GM19023 (cell line): ENCODE data around the gene MVD.

ENCODE experiments used
- ATAC-seq: cut with Tn5 transposase; IDR thresholded peaks from one replicate; pipeline ENCODE4 v1.9.1; 2021; ENCODE audit warnings: mild to moderate bottlenecking, moderate library complexity; ENCODE audit not compliant: unreplicated experiment

The MVD gene

GRCh38 chr16:88697831-88698615 is 35.1 kb upstream of the MVD start:
- no peak for ATAC-seq

GRCh38 chr16:88697116-88697830 is 34.4 kb upstream of the MVD start:
- no peak for ATAC-seq

GRCh38 chr16:88696441-88696840 is 33.5 kb upstream of the MVD start:
- no peak for ATAC-seq

DNA sequence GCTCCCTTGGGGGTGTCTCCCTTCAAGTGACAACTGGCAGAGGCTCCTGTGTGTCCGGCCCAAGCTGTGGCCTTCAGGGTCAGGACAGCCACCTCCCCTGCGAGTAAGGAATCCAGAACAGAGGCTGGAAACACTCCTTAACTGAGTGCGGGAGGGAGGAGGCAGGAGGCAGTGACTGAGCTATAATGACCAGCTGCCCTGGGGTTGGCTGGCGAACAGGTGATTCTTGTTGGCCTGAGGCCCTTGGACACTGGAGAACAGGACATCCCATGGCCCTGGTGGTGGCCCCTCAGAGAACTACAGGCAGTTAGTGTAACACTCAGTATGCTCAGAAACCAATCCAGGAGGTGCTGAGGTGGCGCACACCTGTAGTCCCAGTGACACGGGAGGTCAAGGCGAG is 32.9 kb upstream of the MVD start:
- ATAC-seq: no peak

DNA sequence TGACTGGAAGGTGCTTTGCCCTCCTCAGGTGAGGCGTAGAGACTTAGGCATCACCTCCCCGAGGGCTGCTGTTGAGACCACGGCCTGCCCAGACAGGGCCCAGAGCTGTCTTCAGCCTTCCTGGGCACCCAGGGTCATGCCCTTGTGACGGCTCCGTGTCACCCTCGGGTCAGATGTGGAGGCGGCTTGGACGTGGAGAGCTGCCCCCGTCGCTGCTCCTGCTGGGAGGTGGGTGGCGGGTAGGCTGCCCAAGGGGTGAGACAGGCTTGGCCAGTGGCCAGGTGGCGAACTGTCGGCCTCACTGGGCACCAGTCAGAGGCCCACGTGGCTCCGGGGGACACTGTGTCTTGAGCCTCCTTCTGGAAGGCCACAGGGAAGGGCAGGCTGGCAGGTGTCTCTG is 32.3 kb upstream of the MVD start:
- ATAC-seq: no peak

GRCh38 chr16:88694221-88695087 is 31.6 kb upstream of the MVD start:
- no peak for ATAC-seq

GRCh38 chr16:88693420-88694177 is 30.7 kb upstream of the MVD start:
- no peak for ATAC-seq

- ATAC-seq: no peak
Measured at GRCh38 chr16:88692861-88693260, 30.0 kb upstream of the MVD start.

GRCh38 chr16:88691924-88692560 is 29.2 kb upstream of the MVD start:
- ATAC-seq: no peak

- ATAC-seq: no peak
Measured at GRCh38 chr16:88691129-88691813, 28.4 kb upstream of the MVD start.

- ATAC-seq: no peak
Measured at GRCh38 chr16:88690341-88691128, 27.6 kb upstream of the MVD start.

DNA sequence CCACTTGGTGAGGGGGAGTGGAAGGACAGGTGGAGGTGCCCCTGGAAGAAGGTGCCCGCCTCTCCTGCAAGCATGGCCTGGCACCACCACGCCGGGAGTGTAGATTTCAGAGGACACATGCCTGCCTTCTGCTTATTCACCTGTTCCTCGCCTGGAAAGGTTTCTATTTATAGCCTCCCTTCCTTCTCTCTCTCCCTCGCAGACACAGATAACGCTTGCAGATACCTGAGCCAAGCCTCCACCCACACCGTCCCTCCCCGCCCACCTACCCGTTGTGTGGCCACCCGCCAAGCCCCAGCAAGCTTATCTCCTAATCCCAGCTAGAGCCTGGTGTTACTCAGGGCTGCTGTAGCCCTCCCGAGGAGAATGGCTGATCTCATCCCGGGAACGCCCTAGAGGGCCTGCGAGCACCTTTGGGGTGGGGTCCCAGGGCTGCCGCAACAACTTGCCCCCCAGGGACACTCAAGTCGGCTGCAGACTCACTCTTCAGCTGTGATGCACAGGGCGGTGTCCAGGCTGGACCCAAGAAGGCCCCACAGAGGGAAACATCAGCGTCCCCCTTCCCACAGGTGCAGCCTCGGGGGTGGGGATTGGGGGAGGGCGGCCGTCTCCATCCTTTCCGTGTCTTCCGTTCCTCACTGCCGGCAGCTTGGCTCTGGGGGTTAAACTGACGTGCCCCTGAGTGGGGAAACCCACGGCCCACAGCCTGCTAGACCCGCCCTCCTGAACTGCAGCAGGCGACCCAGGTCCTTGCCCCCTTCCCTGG is 25.3 kb upstream of the MVD start:
- ATAC-seq: no peak

DNA sequence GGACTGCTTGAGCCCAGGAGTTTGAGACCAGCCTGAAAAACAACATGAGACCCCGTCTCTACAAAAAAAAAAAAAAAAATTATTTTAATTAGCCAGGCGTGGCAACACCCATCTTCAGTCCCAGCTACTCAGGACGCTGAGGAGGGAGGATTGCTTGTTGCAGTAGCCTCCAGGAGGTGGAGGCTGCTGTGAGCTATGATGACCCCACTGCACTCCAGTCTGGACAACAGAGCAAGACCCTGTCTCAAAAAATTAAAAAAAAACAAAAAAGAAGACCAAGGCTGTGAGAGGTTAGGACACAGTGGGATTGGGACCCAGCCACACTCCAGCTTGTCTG is 24.8 kb upstream of the MVD start:
- no peak for ATAC-seq

GRCh38 chr16:88687254-88687576 is 24.3 kb upstream of the MVD start:
- no peak for ATAC-seq

- ATAC-seq: peak; percentile 69
Measured at GRCh38 chr16:88686439-88687253, 23.8 kb upstream of the MVD start, which contains the start of gene SNAI3. TSS of gene SNAI3 (minus strand) at chr16:88686507. CDS start at chr16:88686406, 101 bp downstream.

GRCh38 chr16:88686062-88686438 is 23.2 kb upstream of the MVD start:
- peak; percentile 14 for ATAC-seq
